Right lobe of liver (tissue), 4 donors: ENCODE results near the gene MORC3.

Source experiments
- CTCF ChIP-seq, 4 donors: fragments of 200-600 bp in 3 of 4; fragments of 450-650 bp in 1 of 4; IDR thresholded peaks; one replicate each; pipeline versions ENCODE4 v1.5.1 to v1.8.0; 2016 to 2022; ENCODE audit warnings: antibody characterized with exemption in 4 of 4, mild to moderate bottlenecking in 2 of 4
- POLR2A ChIP-seq: fragments of 450-650 bp; IDR thresholded peaks from one replicate; pipeline ENCODE4 v1.6.1; 2017; ENCODE audit warnings: antibody characterized with exemption, mild to moderate bottlenecking
- donor health status: DM: no; HTN: no; CAD: no.
- donor health status: DM: no; HTN: no; CAD: no.
- donor health status: DM: no; HTN: yes; CAD: no.

- TF ChIP-seq POLR2A (no peak), CTCF (IDR thresholded peaks at IDR 0.05) (no peak)
Observed at GRCh38 chr21:36306872-36307534, 13.0 kb upstream of the MORC3 start.
